GM19328 (cell line): ENCODE measurements around the gene DCHS2.

Source experiments
- ATAC-seq: cut with Tn5 transposase; IDR thresholded peaks from one replicate; pipeline ENCODE4 v1.9.1; 2021; ENCODE audit warnings: mild to moderate bottlenecking, moderate library complexity; ENCODE audit not compliant: unreplicated experiment

The DCHS2 gene

DNA sequence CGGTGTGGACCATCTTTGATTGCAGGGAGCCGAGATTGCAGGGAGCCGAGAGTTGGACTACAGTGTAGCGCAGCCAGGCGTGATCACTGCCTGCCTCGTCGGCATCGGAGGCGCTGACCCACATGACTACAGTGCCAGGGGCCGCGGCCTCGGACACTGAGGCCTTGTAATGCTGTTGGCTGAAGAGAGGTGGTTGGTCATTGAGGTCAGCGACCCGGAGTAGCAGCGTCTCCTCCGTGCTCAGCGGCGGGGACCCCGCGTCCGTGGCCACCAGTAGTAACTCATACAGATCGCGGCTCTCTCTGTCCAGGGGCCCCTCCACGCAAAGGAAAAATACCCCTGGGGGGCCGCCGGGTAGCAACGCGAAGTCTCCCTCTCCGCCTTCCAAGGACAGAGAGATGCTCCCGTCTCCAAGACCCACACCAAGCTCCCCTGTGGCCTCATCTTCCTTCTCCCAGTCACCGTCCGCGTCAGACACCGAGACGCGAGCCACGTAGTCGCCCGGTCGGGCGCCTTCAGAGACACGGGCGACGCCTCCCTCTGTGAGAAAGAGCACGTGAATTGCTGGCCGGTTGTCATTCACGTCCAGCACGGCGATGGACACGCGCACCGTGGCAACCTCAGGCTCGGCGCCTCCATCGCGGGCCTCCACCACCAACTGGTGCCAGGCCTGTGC, 1.9 kb downstream of the DCHS2 start:
- no peak for ATAC-seq

DNA sequence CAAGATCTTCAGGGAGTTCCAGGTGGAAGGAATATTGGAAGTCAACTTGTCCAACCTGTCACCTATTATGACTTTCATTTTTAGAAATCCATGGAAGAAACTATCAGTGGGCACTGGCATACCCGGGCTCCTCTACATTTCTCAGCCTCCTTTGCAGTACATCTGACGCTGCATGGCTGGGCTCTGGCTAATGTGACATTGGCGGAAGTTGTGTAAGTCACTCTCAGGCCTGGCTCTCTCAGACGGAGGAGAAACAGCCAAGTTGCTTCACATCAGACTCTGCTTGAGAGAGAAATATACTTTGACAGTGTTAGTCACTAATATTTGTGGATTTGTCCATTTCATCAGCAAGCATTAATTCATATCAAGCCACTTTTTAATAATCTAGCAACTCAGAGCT, 4.5 kb downstream of the DCHS2 start:
- ATAC-seq, result no peak

DNA sequence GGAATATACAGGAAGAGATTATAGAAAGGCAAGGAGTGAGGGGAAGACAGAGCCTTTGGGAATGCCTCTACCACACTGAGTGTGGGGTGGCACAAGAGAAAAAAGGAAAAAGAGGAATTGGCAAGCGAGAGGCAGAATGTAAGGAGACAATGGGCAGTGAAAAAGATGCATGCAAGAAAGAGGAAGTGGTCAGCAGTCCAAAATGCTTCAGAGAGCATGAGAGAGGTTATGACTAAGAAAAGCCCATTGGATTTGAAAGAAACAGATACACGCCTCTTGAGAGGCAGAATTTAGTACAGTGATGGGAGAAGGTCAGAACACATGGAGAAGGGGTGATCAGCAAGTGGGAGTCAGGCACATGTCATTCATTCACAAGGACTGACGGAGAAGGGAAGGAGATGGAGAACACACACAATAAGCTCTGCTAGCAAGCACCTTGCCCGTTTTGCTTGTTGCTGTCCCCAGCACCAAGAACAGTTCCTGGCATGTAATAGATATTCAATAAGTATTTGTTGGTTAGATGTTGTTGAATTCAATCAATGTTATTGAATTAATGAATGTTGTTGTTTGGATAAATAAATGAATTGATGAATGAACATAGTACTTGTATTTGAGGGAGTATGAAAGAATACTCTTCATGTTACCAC, 6.3 kb downstream of the DCHS2 start:
- ATAC-seq, result peak; percentile 91

DNA sequence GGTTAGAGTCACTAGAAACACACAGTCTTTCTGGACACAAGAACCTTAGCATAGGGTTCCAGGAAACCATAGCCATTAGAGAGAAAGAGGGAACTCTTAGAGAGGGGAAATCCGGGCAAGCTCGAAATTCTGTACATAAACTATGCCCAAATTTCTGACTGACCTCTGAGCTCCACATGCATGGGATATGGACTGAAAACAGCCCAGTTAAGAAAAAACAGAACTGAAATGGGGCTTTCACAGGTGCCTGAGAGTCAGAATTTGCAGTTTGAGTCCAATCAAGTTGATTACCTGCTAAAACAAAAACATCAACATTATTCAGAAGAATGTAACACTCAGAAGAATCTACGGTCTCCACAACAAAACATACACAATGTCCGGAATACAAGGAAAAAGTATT, 13.1 kb downstream of the DCHS2 start:
- peak; percentile 19 for ATAC-seq

DNA sequence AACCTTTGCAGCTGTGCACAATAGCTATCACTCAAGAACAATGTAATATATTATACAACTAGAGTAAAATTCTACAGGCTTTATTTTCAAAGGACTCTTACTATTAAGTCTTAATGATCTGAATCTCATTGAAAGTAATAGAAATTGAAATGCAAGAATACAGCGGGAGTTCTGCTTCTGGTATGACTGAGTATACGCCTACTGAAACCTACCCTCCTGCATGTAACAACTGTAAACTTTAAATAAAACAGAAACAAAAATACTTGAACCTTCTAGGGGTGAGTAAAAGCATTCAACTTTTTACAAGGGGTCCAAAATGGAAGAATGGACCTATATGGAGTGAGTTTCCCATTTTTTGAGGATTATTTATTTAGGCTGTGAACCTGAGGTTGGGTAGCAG, 13.5 kb downstream of the DCHS2 start:
- peak; percentile 72 for ATAC-seq

DNA sequence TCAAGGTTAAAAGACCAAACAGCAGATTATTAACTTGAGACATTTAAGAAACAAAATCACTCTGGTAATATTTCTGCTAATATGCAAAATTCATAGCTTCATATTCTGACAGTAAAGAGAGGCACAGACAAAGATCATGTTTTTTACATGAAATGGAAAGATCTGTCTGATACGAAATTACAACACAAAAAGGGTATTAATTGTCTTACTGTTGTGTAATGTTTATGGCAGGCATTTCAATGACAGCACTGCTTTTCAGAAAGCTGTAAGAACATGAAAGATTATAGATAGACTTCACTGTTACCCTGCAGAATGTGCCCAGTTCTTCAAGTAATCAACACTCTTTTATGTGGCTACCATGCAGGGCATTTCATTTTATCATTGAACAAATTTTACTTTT, 15.4 kb downstream of the DCHS2 start:
- ATAC-seq, result no peak

DNA sequence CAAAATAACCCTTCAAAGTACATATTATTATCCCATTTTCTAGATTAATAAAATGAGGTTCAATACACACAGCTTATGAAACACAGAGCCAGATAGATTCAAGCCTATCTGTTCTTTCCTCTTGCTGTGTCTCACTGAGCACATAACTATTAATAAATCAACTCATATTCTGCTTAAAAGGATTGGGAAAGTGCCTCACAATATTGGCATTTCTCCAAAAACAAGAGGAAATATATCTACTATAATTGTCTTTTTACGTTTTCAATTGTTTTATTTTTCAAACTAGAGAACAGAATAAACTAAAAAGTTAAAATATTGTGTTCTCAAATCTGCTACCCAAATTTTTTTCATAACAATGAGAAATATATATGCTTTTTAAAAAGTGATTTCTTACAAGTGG, 15.8 kb downstream of the DCHS2 start:
- no peak for ATAC-seq

DNA sequence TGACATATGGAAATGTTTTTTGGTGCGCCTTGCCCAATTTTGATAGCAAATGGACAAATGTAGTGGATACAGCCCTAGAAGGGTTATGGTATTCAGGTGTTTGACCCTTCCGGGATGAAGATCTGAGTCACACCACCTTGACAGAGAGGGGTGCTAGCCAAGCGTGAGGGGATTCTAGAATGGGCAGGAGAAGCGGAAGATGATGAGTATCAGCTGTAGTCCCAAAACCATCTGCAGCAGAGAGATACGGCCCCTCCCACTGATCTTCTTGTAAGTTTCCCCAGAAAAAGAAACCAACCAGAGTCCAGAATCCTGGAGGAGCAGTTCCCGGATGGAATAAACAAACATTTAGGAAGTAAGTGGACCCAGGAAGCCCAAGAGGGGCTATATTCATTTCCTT, 18.1 kb downstream of the DCHS2 start:
- ATAC-seq, result no peak

DNA sequence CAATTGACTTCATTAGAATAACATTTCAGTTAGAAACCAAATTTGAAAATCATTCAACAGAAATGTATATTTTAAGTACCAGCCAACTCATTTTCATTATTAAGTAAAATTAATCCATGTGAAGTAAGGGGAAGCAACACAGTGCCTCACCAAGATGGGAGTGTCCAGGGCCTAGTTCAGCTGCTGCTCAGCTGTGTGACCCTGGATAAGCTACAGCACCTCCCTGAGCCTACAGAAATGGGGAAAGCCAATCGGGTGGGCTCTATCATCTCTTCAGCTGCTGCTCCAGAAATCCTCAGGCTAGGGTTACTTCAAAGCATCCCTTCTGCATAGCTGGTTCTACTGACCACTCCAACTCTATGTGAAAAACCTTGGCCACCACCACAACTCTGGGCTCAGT, 18.7 kb downstream of the DCHS2 start:
- ATAC-seq, result no peak

DNA sequence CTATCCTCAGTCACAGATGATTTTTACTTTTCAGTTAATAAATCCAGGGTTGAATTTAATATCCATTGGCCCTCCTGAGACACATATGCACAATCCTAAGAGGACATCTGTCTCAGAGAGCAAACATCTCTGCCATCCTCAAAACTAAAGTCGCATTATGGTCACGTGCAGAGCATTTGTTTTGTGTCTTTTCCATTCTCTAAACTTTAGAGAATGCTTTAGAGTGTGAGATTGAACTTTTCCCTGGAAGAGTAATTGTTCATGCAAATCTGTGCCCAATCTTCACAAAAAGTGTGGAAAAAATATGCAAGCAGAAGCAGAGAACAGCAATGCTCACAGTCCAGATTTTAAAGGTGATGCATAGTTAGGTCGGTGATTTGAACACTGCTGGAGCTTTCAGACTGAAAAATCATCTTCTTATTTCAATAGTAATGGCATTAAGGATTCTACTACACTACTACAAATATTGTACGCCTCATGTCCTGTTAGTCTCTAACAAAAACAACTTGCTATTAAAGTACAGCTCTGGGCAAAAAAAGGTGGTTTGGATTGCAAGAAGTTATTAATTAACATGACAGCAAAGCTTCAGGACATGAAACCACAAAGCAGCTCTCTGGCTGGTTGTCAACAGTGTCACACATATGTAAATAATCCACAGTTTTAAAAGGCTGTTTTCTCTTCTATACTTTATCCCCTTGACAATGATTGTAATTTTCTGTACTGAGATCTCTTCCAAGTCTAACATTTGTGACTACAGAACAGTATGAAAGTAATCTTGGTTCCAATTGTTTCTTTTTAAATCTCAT, 19.9 kb downstream of the DCHS2 start:
- ATAC-seq, result no peak

DNA sequence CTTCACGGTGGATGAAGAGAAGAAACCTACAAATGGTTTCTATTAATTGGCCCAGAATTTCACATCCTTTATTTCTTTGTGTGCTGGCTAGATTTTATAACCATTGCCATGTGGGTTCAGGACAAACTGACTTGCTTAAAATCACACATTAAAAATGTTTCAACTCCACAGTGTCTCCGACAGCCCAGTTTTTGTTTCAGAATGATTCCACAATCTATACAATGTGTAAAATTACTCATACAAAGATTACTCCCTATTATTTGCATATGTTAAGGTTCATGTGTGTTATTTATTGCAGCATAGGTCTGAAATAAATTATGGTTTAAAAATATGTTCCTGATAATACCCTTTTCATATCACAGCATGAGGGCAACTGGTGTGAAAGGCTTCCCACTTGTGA, 20.6 kb downstream of the DCHS2 start:
- ATAC-seq, result no peak

DNA sequence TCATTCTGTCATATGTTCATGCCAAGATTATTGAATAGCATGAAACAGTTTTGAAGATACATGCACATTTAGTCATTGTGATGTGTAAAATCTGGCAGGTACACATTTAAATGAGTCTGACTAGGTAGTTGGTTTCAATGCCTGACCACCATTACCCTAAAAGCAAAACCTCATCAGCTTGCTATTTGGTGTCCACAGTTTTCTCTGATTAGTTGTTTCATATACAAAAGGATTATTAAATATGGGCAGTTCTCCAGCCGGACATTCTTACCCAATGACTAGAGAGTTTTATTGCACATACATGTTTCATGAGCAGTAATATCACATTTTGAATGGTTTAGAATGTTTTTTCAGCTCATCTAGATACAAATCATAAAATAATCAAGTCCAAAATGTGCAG, 23.7 kb downstream of the DCHS2 start:
- no peak for ATAC-seq

DNA sequence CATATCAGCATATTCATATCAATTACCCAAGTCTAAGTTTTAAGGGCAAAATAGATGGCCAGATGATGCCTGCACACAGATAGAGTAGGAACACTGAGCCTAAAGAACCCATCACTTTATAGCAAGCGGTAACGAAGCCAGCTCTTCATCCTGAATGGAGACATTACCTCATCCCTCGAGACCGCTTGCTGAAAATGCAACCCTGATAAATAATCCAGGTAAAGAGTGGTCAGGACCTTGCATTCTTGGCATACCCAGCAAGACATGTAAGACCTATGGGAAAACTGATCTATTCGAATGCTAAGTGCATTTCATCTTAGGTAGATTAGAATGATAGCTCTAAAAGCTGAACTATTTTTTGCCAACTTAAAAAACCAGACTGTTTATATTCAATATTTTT, 25.3 kb downstream of the DCHS2 start:
- ATAC-seq, result no peak

DNA sequence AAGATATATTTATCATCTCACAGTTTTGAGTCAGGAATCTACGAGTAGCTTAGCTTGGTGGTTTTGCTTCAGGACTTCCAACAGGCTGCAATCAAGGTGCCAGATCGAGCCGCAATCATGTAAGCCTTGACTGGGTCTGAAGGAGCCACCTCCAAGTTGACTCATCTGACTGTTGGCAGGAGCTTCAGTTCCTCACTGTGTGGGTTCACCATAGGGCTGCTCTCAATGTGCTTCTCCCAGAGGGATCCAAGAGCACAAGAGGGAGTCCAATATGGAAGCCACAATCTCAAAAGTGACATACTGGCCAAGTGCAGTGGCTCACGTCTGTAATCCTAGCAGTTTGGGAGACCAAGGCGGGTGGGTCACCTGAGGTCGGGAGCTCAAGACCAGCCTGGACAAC, 26.5 kb downstream of the DCHS2 start:
- no peak for ATAC-seq

DNA sequence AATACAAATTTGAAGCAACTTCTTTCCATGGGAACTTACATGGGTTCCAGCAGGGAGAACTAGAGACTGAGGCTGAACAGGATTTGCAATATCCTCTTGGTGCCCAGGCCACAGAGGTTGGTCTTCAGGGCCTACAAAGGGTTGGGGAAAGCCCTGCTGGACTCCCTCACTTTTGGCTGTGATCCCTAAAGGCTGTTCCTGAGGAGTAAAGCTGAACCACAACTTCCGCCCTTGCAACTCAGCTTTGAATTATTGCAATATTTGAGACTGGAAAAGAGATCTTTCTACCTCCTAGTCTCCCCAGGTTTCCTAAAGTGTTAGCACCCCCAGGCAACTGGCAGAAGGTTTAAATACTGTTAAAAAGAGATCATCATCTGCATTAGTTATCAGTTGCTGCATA, 26.9 kb downstream of the DCHS2 start:
- no peak for ATAC-seq

DNA sequence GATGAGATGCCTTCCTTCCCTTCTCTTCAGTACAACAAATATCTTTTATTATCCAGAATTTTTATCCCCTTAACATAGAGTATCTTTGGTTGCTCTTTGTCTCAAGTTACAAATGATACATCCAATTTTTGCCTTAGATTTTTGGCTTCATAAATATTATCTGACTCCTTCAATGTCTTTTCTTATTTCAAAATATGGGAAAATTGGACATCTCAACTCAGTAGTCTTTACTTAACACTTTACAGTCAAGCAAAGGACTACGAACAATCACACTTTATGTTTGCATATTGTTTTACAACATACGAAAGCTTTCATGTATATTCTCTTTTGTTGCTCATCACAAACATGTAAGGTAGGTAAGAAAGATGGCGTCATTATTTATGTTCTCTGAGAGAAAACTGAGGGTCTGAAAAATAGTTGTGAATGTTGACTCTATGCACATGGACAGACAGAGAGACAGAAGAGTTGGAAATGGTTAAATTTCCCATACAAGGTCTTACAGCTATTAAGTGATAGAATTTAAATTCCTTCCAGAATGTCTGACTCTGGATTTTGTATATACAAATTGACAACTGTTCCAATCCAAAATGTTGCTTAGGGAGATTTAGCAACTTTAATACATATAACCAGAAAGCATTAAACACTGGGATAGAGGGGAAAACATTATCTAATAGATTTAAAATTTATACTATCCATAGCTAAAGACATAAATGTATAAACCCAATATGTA, 29.4 kb downstream of the DCHS2 start:
- no peak for ATAC-seq

DNA sequence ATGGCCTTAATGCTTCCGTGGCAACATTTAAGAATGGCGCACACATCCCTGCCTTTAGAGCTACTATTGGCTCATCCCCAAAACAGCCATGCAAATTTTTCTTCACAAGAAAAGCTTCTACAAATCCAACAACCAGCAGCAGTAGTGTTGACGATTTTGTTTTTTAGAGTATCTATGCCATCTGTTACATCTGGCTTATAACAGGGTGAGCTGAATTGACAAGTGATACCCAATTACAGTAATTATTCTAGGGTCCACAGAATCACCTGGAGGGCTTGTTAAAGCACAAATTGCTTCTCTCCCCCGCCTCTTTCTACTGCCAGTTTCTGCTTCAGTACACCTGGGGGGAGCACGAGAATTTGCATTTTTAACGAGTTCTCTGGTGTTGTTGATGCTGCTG, 34.1 kb downstream of the DCHS2 start:
- no peak for ATAC-seq

DNA sequence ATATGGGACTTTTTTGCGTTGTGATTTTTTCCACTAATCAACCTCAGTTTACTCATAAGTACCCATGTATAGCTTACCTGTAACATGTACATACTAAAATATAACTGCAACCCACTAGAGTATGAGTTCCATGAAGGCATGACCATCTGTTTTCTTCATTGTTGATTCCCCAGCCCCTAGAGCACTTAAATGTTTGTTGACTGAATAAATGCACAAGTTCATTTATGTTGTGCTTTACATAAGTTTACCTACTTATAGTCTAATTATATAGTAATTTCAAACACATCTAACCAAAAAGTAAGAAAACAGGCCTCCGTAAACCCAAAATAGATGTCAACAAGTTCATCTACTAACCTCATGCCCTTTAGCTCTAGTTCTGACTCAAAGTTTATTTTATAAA, 34.7 kb downstream of the DCHS2 start:
- ATAC-seq, result no peak

DNA sequence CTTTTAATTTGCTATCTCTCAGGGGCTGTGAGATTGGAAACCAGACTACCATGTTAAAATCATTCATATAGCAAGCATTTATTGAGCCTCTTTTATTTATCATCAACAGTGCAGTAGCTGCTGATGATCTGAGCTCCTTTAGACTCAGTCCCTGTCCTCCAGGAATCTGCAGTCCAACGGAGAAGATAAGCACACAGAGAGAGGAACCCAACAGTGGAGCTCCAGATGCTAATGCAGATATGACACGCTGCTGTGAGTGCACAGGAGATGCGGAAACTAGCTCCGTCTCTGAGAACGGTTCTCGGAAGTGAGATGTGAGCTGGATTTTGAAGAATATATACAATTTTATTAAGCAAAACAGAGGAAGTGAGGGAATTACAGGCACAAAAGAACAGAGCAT, 35.4 kb downstream of the DCHS2 start:
- ATAC-seq, result no peak

DNA sequence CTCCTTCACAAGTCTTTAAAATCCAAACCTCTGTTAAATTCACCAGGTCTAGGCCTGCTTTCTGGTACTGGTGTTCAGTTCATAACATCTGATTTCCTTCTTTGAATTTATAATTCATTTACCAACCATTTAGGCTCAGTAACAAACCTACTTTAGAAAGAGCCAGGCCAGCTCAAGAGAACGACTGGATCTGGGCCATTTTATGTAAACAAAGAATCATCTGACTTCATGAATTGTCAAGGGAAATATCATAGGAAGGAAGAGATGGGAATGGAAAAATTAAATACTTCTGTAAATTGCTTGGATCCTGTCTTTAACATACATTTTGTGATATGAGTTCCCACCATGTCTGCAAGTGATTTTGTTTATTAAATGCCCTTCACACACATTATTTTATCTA, 36.5 kb downstream of the DCHS2 start:
- ATAC-seq, result no peak

DNA sequence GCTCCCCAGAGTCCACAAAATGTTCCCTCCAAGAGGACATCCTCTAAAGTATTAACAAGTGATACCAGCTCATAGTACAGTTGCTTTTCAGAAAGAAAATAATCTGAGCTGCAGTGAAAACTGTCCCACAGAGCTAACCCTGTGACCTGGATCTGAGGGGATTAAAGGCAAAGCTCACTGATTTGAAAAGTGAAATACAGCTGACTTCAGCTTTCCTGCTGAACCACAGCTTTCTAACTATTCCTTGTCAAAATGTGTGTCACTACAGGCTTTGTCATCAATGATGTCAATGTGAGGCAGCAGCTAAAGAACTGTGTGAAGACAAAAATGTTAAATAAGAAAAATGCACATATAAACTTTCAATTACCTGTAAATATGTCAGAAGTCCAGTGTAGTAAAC, 36.9 kb downstream of the DCHS2 start:
- ATAC-seq, result no peak
